Spleen (tissue), 7 donors: ENCODE results near the gene USP21.

Experiments used
- CTCF ChIP-seq, 11 experiments: fragments of 200-600 bp in 7 of 11; fragments of 450-650 bp in 4 of 11; sonication (generic) in 4 of 11; IDR thresholded peaks in 8 of 11; conservative IDR thresholded peaks in 3 of 11; 1 replicate in 7 of 11; 2 replicates in 4 of 11; pipeline versions ENCODE4 v1.4.0 to v1.8.0; 2016 to 2021; ENCODE audit warnings: antibody characterized with exemption in 11 of 11, inconsistent platforms in 4 of 11, mild to moderate bottlenecking in 1 of 11
- POLR2AphosphoS5 ChIP-seq, 3 donors: sonication (generic); formaldehyde crosslinking; IDR thresholded peaks; one replicate each; pipeline ENCODE4 v1.5.1; 2017; ENCODE audit warnings: antibody characterized with exemption in 3 of 3
- donor health status: DM: no; HTN: no; CAD: no; lungs with moderate emphysema.
- donor health status: DM: no; HTN: no; CAD: no.
- donor health status: DM: no; HTN: no; CAD: no.

- TF ChIP-seq CTCF (IDR thresholded peaks at IDR 0.05 in 8 of 11, conservative IDR thresholded peaks at IDR 0.05 in 3 of 11) (no peak), POLR2AphosphoS5 (IDR thresholded peaks at IDR 0.05) (no peak)
Observed at GRCh38 chr1:161111117-161111516, 48.2 kb upstream of the USP21 start.
